AG04450 (cell line): ENCODE measurements around the gene LECT2. TPM values are rescaled to one million over a fixed set of nuclear protein-coding genes. Genes with fewer than 3 reads are reported as not detected.

Experiments used
- CTCF ChIA-PET: fragments of 300-600, 350-600 bp; formaldehyde crosslinking; extraction: SDS; loops from one replicate; lab custom pipeline; 2022; ENCODE audit warnings: antibody characterized with exemption, inconsistent platforms; lab: Charles Lee
- POLR2A ChIA-PET: fragments of 350-600 bp; formaldehyde crosslinking; extraction: SDS; loops from one replicate; lab custom pipeline; 2021; ENCODE audit warnings: antibody characterized with exemption, inconsistent platforms; lab: Yijun Ruan, JAX
- DNase-seq: peaks from one replicate; pipeline ENCODE4 v3.0.0-alpha.2; 2011; ENCODE audit warnings: low read depth, low spot score
- H3K27ac ChIP-seq: one replicate; pipeline ENCODE4 v1.5.1; 2012; ENCODE audit warnings: low read depth, low read length, control low read depth
- H3K27me3 ChIP-seq: one replicate; pipeline ENCODE4 v1.6.0; 2012; ENCODE audit warnings: low read length; ENCODE audit not compliant: control insufficient read depth, insufficient read depth
- H3K4me3 ChIP-seq: 2 replicates; pipeline ENCODE4 v1.5.1; 2011; ENCODE audit warnings: mild to moderate bottlenecking, low read depth, low read length, control low read depth
- H3K9me3 ChIP-seq: 2 replicates; pipeline ENCODE4 v1.5.1; 2012; ENCODE audit warnings: low read length; ENCODE audit not compliant: control insufficient read depth, insufficient read depth
- polyA plus RNA-seq: library from polyadenylated mRNA; depleted of rRNA; stranded (reverse); fragments of >200 nt; gene quantifications from 2 replicates; pipeline ENCODE4 v1.2.3, GENCODE V29; 2011; rRNA removed
- TF ChIP-seq, protein P1 (sequence below): IDR thresholded peaks from 2 replicates; pipeline ENCODE4 v1.5.1; 2011; ENCODE audit warnings: low read depth, low read length, control low read depth, inconsistent platforms

LECT2 gene
- polyA plus RNA-seq, 1 experiment: not detected

DNA sequence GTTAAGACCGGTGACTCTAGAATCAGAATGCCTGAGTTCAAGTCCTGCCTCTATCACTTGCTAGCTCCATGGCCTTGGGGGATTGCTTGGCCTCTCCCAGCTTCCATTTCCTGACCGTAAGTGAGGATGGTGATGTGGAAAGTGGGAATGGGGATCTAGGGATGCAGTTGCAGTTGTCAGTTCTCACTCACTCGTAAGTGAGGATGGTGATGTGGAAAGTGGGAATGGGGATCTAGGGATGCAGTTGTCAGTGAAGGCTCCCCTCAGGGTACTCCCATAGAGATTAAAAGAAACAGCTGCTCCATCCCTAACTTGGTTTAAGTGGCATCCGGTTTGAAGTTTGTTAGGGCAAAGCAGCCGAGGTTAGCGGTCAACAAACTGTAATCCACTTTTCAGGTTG, 56.1 kb downstream of the LECT2 start:
- Histone ChIP-seq H3K27ac (no peak overlapping the region), H3K27me3 (peaks cover 23% of the 10 kb centered on the region), H3K4me3 (no peak overlapping the region), H3K9me3 (no peaks in the 10 kb centered on the region)
- no peak for DNase-seq
- ChIA-PET CTCF (interaction anchor here (2.5 kb wide), 1 partner anchor 184 kb away, joined by 8 read pairs; no protein-coding TSS in a partner anchor), POLR2A (no interaction called here)
- TF ChIP-seq, protein P1, sequence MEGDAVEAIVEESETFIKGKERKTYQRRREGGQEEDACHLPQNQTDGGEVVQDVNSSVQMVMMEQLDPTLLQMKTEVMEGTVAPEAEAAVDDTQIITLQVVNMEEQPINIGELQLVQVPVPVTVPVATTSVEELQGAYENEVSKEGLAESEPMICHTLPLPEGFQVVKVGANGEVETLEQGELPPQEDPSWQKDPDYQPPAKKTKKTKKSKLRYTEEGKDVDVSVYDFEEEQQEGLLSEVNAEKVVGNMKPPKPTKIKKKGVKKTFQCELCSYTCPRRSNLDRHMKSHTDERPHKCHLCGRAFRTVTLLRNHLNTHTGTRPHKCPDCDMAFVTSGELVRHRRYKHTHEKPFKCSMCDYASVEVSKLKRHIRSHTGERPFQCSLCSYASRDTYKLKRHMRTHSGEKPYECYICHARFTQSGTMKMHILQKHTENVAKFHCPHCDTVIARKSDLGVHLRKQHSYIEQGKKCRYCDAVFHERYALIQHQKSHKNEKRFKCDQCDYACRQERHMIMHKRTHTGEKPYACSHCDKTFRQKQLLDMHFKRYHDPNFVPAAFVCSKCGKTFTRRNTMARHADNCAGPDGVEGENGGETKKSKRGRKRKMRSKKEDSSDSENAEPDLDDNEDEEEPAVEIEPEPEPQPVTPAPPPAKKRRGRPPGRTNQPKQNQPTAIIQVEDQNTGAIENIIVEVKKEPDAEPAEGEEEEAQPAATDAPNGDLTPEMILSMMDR: no peak

Other genes starting within 250 kb of the LECT2 start
- gene SLC25A48, start 120.3 kb downstream of the LECT2 start, polyA plus RNA-seq: not detected in 2 replicates
- not detected in 2 replicates for gene IL9, start 59.1 kb downstream of the LECT2 start, polyA plus RNA-seq
- 2,219 and 2,576 TPM in 2 replicates for gene TGFBI, start 74.0 kb upstream of the LECT2 start, polyA plus RNA-seq
- 66.1 and 98.3 TPM in 2 replicates for gene SMAD5, start 177.9 kb upstream of the LECT2 start, polyA plus RNA-seq
- gene SMIM32, start 238.2 kb upstream of the LECT2 start, polyA plus RNA-seq: not detected in 2 replicates